ENCODE data around the gene NHERF2. TPM values are rescaled to one million over a fixed set of nuclear protein-coding genes. Genes with fewer than 3 reads are reported as not detected.

Gene NHERF2
- 10 to 100 TPM; 13.8 to 36.5 (median 21.8) TPM for total RNA-seq

DNA sequence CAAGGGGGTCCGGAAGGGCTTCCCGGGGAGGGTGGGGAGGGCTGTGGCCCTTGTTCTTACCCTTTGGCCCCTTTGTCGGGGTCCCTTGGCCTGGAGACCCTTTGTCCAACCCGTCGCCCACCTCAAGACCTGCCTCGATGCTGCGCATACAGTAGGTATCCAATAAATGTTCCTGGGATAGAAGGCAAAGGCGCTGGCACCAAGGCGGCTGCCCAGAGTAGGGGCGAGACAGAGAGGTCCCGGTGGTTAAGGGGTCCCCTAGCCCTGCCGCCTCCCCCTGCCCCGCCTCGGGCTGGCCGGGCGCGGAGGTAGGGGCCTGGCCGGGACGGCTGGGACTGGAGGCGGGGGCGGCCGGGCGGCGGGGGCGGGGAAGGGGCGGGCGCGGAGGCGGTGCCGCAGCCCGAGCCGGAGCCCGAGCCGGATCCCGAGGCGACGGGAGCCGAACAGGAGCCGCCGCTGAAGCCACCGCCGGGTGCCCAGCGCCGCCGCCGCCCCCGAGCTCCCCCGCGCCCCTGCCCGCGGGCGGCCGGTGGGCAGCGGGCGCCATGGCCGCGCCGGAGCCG is at the start of gene NHERF2:
TSS of gene NHERF2 (plus strand) at position 442 of the 563 bp plus-strand sequence. CDS start at position 546, 104 bp downstream.
- no peak for DNase-seq (ENCODE audit: low spot score in 2 of 2)
- Histone ChIP-seq H3K4me1 (peaks cover 43% of the 10 kb centered on the region), H3K27me3 (peaks cover 3% of the 10 kb centered on the region)

GRCh38 chr16:1976951-1977874 is 49.5 kb upstream of the NHERF2 start:
- WGBS = 86% methylated on average over 7 of the region's 33 CpGs
- DNase-seq (ENCODE audit: low spot score in 2 of 2) = no peak
- H3K36me3 ChIP-seq = peaks cover 46% of the 10 kb centered on the region
- no peaks in the 10 kb centered on the region for H3K9me3 ChIP-seq
- H3K27me3 ChIP-seq = peaks cover 30% of the 10 kb centered on the region
- no peak overlapping the region for H3K4me3 ChIP-seq
- H3K27ac ChIP-seq = no peak overlapping the region
- H3K4me1 ChIP-seq = peaks cover 54% of the 10 kb centered on the region
- TF ChIP-seq POLR2AphosphoS5 (IDR thresholded peaks at IDR 0.05) (no peak), POLR2A (IDR thresholded peaks at IDR 0.05) (no peak), CTCF (IDR thresholded peaks at IDR 0.05) (no peak), EP300 (IDR thresholded peaks at IDR 0.05) (no peak)

More for the DNA sequence above, at the start of gene NHERF2:
- Histone ChIP-seq H3K27ac (peak within 1 kb of the TSS; percentile 23), H3K4me3 (peak within 1 kb of the TSS; percentile 75), H3K9me3 (no peaks in the 10 kb centered on the region), H3K36me3 (no peaks in the 10 kb centered on the region)
- TF ChIP-seq EP300 (IDR thresholded peaks at IDR 0.05) (no peak), POLR2AphosphoS5 (IDR thresholded peaks at IDR 0.05) (no peak), CTCF (IDR thresholded peaks at IDR 0.05) (no peak), POLR2A (IDR thresholded peaks at IDR 0.05) (no peak)
- WGBS = 85% methylated on average over 2 of the region's 59 CpGs

GRCh38 chr16:1977875-1978268 is 48.8 kb upstream of the NHERF2 start:
- no peak overlapping the region for H3K27ac ChIP-seq
- no peaks in the 10 kb centered on the region for H3K9me3 ChIP-seq
- peaks cover 51% of the 10 kb centered on the region for H3K4me1 ChIP-seq
- no peak overlapping the region for H3K4me3 ChIP-seq
- no peak for DNase-seq (ENCODE audit: low spot score in 2 of 2)
- no peak for TF ChIP-seq CTCF (IDR thresholded peaks at IDR 0.05)
- no peak for TF ChIP-seq EP300 (IDR thresholded peaks at IDR 0.05)
- TF ChIP-seq POLR2A (IDR thresholded peaks at IDR 0.05) = no peak
- TF ChIP-seq POLR2AphosphoS5 (IDR thresholded peaks at IDR 0.05) = no peak
- peaks cover 46% of the 10 kb centered on the region for H3K36me3 ChIP-seq
- peaks cover 30% of the 10 kb centered on the region for H3K27me3 ChIP-seq
- 60% methylated on average over 2 of the region's 18 CpGs for WGBS

GRCh38 chr16:1978476-1979120 is 48.1 kb upstream of the NHERF2 start:
- H3K27me3 ChIP-seq = peaks cover 30% of the 10 kb centered on the region
- H3K9me3 ChIP-seq = no peaks in the 10 kb centered on the region
- peak overlapping the region; percentile 41 for H3K4me3 ChIP-seq
- 61% methylated on average over 7 of the region's 37 CpGs for WGBS
- H3K4me1 ChIP-seq = peaks cover 51% of the 10 kb centered on the region
- no peak for DNase-seq (ENCODE audit: low spot score in 2 of 2)
- peaks cover 46% of the 10 kb centered on the region for H3K36me3 ChIP-seq
- TF ChIP-seq CTCF (IDR thresholded peaks at IDR 0.05) = no peak
- no peak for TF ChIP-seq POLR2AphosphoS5 (IDR thresholded peaks at IDR 0.05)
- no peak for TF ChIP-seq POLR2A (IDR thresholded peaks at IDR 0.05)
- TF ChIP-seq EP300 (IDR thresholded peaks at IDR 0.05) = no peak
- H3K27ac ChIP-seq = peak overlapping the region; percentile 43
